ENCODE results near the gene SPTSSB. TPM values are rescaled to one million over a fixed set of nuclear protein-coding genes. Genes with fewer than 3 reads are reported as not detected.
A peak's percentile ranks its signal among the peaks of the same experiment; 100 is the strongest.

The SPTSSB gene
- total and polyA plus RNA-seq, 11 donors, result 0.09 to 0.58 (median 0.36) TPM; not detected in 5

DNA sequence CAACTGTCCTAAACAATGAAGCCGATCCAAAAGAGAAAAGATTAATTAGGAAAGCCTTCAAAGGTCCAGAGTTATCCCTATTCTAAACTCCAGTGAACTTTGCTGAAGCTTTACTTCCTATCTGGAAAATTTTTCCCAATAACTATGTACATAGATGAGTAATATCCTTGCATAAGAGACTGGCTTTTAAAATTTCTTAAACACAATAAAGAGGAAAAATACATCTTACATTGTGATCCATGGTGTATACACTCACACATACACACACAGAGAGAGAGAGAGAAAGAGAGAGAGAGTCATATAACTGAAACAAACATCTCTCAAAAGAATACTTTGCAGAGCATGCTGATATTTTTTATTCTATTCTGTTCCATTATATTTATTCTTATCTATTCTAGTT lies 20.0 kb downstream of the SPTSSB start:
- H3K9me3 ChIP-seq, result no peaks in the 10 kb centered on the region
- H3K4me3 ChIP-seq, result no peak overlapping the region
- intact Hi-C loops (cut with DNase I), result no loop called here
- H3K27ac ChIP-seq, result no peak overlapping the region
- H3K4me1 ChIP-seq, result peaks cover 0 to 3% (median 0%) of the 10 kb centered on the region in 12 donors
- H3K36me3 ChIP-seq, result no peaks in the 10 kb centered on the region
- no peak for ATAC-seq
- 58 to 87% (median 83%) methylated on average over 1 of the region's 1 CpG for WGBS, 4 donors
- no peaks in the 10 kb centered on the region for H3K27me3 ChIP-seq
- no peak for TF ChIP-seq CTCF (IDR thresholded peaks at IDR 0.05)
- TF ChIP-seq POLR2A (IDR thresholded peaks at IDR 0.05), result no peak
- DNase-seq, result no peak

GRCh38 chr3:161350916-161351315 lies 20.4 kb downstream of the SPTSSB start:
- TF ChIP-seq CTCF (IDR thresholded peaks at IDR 0.05), result no peak
- no peak for TF ChIP-seq POLR2A (IDR thresholded peaks at IDR 0.05)
- Histone ChIP-seq H3K9me3 (no peaks in the 10 kb centered on the region), H3K27me3 (no peaks in the 10 kb centered on the region), H3K27ac (no peak overlapping the region), H3K36me3 (no peaks in the 10 kb centered on the region), H3K4me3 (no peak overlapping the region), H3K4me1 (peaks cover 0 to 3% (median 0%) of the 10 kb centered on the region in 12 donors)
- DNase-seq, result no peak
- no peak for ATAC-seq
- intact Hi-C loops (cut with DNase I), result no loop called here

GRCh38 chr3:161349529-161350312 lies 21.6 kb downstream of the SPTSSB start:
- DNase-seq (no peak), ATAC-seq (peak in 3 of 4 donors; percentile 37 to 92 (median 57))
- H3K36me3 ChIP-seq, result no peaks in the 10 kb centered on the region
- no peaks in the 10 kb centered on the region for H3K27me3 ChIP-seq
- H3K9me3 ChIP-seq, result no peaks in the 10 kb centered on the region
- TF ChIP-seq POLR2A (IDR thresholded peaks at IDR 0.05) (no peak), CTCF (IDR thresholded peaks at IDR 0.05) (no peak)
- WGBS, 4 donors, result 58 to 71% (median 68%) methylated on average over 7 of the region's 7 CpGs
- no peak overlapping the region for H3K4me3 ChIP-seq
- intact Hi-C loops (cut with DNase I), result no loop called here
- no peak overlapping the region for H3K27ac ChIP-seq
- peaks cover 0 to 3% (median 0%) of the 10 kb centered on the region in 12 donors for H3K4me1 ChIP-seq

GRCh38 chr3:161348796-161349400 lies 22.4 kb downstream of the SPTSSB start:
- H3K9me3 ChIP-seq, result no peaks in the 10 kb centered on the region
- H3K36me3 ChIP-seq, result no peaks in the 10 kb centered on the region
- H3K4me3 ChIP-seq, result no peak overlapping the region
- H3K27me3 ChIP-seq, result no peaks in the 10 kb centered on the region
- WGBS, 4 donors, result 72 to 83% (median 73%) methylated on average over 2 of the region's 2 CpGs
- H3K27ac ChIP-seq, result no peak overlapping the region
- H3K4me1 ChIP-seq, result peaks cover 0 to 3% (median 0%) of the 10 kb centered on the region in 12 donors
- DNase-seq (no peak), ATAC-seq (no peak)
- TF ChIP-seq CTCF (IDR thresholded peaks at IDR 0.05) (no peak), POLR2A (IDR thresholded peaks at IDR 0.05) (no peak)
- intact Hi-C loops (cut with DNase I), result no loop called here
